ENCODE measurements around the gene MYOT. TPM values are rescaled to one million over a fixed set of nuclear protein-coding genes. Genes with fewer than 3 reads are reported as not detected.

MYOT gene
- total and polyA plus RNA-seq, 2 of the 4 experiments (the other 2 are of a cell fraction) = not detected

DNA sequence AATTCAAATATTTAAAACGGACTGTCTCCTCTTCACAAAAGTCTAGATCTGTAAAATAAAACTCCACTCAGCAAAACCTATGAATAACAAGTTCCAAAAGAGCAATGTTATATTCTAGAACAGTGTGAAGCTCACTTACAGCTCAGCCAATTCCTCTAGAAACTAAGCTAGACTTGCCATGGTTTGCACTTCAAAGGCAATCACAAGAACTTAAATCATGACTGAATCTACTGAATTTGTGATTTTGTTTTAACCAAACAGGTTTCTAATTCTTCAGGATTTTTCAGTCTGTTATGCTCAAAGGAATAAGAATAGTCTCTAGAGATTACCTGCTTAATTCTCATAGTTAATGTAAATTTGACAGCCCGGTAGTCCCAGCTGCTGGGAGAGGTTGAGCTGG, 20.2 kb downstream of the MYOT start:
- in situ Hi-C loops (cut with MboI; ENCODE audit: low sequenced_read_pairs) = no loop called here
- Histone ChIP-seq H4K20me1 (ENCODE audit: insufficient read depth, low read length) (no peaks in the 10 kb centered on the region), H3K14ac (replicated peaks; ENCODE audit: low read depth, low read length) (no peak overlapping the region), H3K27ac (ENCODE audit: insufficient read depth, low read length) (no peak overlapping the region), H2AK5ac (ENCODE audit: low read depth, low read length) (no peak overlapping the region), H3K27me3 (ENCODE audit: control insufficient read depth, insufficient read depth, low read length) (no peaks in the 10 kb centered on the region; the same call in none of the 2 replicates), H2BK15ac (ENCODE audit: low read depth, low read length) (no peak overlapping the region), H4K8ac (ENCODE audit: low read depth in 2 of 2, low read length in 2 of 2) (no peak overlapping the region), H2AK9ac (replicated peaks; ENCODE audit: low read depth, low read length, poor library complexity) (no peak overlapping the region), H3K18ac (ENCODE audit: low read depth, low read length) (no peak overlapping the region), H2BK120ac (ENCODE audit: low read depth, low read length) (no peak overlapping the region), H3K79me1 (ENCODE audit: low read depth in 1 of 2, low read length in 2 of 2) (no peaks in the 10 kb centered on the region), H3K9me3 (ENCODE audit: control insufficient read depth, insufficient read depth, low read length) (no peaks in the 10 kb centered on the region; the same call in 1 of the 2 replicates), H2BK5ac (ENCODE audit: low read depth, low read length, poor library complexity, severe bottlenecking) (no peak overlapping the region), H3K23ac (ENCODE audit: low read depth, low read length) (no peak overlapping the region), H4K5ac (ENCODE audit: low read depth, low read length) (no peak overlapping the region), H3K9ac (ENCODE audit: low read depth, low read length) (no peak overlapping the region), H2AFZ (replicated peaks; ENCODE audit: low read length, poor library complexity) (no peak overlapping the region), H3K56ac (ENCODE audit: extremely low read depth, insufficient read depth, low read length) (no peak overlapping the region), H3K4ac (ENCODE audit: low read depth, low read length) (no peak overlapping the region), H3K36me3 (ENCODE audit: control insufficient read depth, insufficient read depth, low read length) (no peaks in the 10 kb centered on the region), H3K4me2 (ENCODE audit: low read depth, low read length) (no peak overlapping the region), H4K91ac (ENCODE audit: insufficient read depth, low read depth, low read length) (no peak overlapping the region), H3K4me3 (ENCODE audit: insufficient read depth, low read depth, low read length) (no peak overlapping the region), H3K4me1 (ENCODE audit: control insufficient read depth, insufficient read depth, low read length) (no peaks in the 10 kb centered on the region), H3K9me1 (ENCODE audit: insufficient read depth, low read length) (no peaks in the 10 kb centered on the region), H2BK20ac (ENCODE audit: low read depth, low read length) (no peak overlapping the region)
- ATAC-seq (ENCODE audit: low read depth) (no peak), DNase-seq (no peak)
- WGBS, 2 experiments (ENCODE audit: extremely low coverage in 2 of 2, insufficient read length in 1 of 2) = no CpG with 5 or more reads among the region's 2 CpGs
- TF ChIP-seq, protein P1, sequence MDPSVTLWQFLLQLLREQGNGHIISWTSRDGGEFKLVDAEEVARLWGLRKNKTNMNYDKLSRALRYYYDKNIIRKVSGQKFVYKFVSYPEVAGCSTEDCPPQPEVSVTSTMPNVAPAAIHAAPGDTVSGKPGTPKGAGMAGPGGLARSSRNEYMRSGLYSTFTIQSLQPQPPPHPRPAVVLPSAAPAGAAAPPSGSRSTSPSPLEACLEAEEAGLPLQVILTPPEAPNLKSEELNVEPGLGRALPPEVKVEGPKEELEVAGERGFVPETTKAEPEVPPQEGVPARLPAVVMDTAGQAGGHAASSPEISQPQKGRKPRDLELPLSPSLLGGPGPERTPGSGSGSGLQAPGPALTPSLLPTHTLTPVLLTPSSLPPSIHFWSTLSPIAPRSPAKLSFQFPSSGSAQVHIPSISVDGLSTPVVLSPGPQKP (IDR thresholded peaks at IDR 0.05; ENCODE audit: borderline replicate concordance, low read depth, low read length) = no peak
- TF ChIP-seq CHD1 (IDR thresholded peaks at IDR 0.05; ENCODE audit: low read depth, low read length) = no peak
- no peak for TF ChIP-seq BHLHE40 (IDR thresholded peaks at IDR 0.05; ENCODE audit: low read depth, low read length)
- no peak for TF ChIP-seq RAD21 (IDR thresholded peaks at IDR 0.05; ENCODE audit: low read length)
- no peak for TF ChIP-seq MXI1 (IDR thresholded peaks at IDR 0.05; ENCODE audit: borderline replicate concordance, low read depth, low read length)
- no peak for TF ChIP-seq RCOR1 (IDR thresholded peaks at IDR 0.05; ENCODE audit: insufficient replicate concordance, low read length)
- TF ChIP-seq MAZ (IDR thresholded peaks at IDR 0.05; ENCODE audit: borderline replicate concordance, low read depth, low read length) = no peak
- TF ChIP-seq MAFK (IDR thresholded peaks at IDR 0.05; ENCODE audit: low read depth, low read length) = no peak
- no peak for TF ChIP-seq RFX5 (IDR thresholded peaks at IDR 0.05; ENCODE audit: low read depth, low read length)
- TF ChIP-seq, protein P2, sequence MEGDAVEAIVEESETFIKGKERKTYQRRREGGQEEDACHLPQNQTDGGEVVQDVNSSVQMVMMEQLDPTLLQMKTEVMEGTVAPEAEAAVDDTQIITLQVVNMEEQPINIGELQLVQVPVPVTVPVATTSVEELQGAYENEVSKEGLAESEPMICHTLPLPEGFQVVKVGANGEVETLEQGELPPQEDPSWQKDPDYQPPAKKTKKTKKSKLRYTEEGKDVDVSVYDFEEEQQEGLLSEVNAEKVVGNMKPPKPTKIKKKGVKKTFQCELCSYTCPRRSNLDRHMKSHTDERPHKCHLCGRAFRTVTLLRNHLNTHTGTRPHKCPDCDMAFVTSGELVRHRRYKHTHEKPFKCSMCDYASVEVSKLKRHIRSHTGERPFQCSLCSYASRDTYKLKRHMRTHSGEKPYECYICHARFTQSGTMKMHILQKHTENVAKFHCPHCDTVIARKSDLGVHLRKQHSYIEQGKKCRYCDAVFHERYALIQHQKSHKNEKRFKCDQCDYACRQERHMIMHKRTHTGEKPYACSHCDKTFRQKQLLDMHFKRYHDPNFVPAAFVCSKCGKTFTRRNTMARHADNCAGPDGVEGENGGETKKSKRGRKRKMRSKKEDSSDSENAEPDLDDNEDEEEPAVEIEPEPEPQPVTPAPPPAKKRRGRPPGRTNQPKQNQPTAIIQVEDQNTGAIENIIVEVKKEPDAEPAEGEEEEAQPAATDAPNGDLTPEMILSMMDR (conservative IDR thresholded peaks at IDR 0.05; ENCODE audit: low read depth, low read length) = no peak
- no peak for TF ChIP-seq NFE2L2 (IDR thresholded peaks at IDR 0.05; ENCODE audit: low read depth, low read length)
- no peak for TF ChIP-seq CEBPB (IDR thresholded peaks at IDR 0.05; ENCODE audit: low read depth, low read length)
- no peak for TF ChIP-seq SMC3 (IDR thresholded peaks at IDR 0.05; ENCODE audit: low read depth, low read length)
- TF ChIP-seq POLR2A (IDR thresholded peaks at IDR 0.05; ENCODE audit: low read depth, low read length) = no peak
- TF ChIP-seq USF2 (IDR thresholded peaks at IDR 0.05; ENCODE audit: low read depth, low read length) = no peak
- intact Hi-C loops (cut with micrococcal nuclease) = no loop called here
- ChIA-PET POLR2A (ENCODE audit: unreplicated experiment) (no interaction called here), CTCF (interaction anchor here (0.6 to 1.0 kb wide), 2 partner anchors 10 to 145 kb away, joined by 3 to 4 read pairs; no protein-coding TSS in a partner anchor)
- no TSS peak for BruUV-seq (replicated peaks)
- dilution Hi-C loops (cut with HindIII; ENCODE audit: low sequenced_read_pairs, unreplicated experiment) = no loop called here
